Epidermal melanocyte (primary cell): ENCODE measurements around the gene BRSK2.

Experiments used
- DNase-seq: peaks from one replicate; pipeline ENCODE4 v3.0.0; 2011; ENCODE audit warnings: low spot score; ENCODE audit not compliant: insufficient read length

The BRSK2 gene

DNA sequence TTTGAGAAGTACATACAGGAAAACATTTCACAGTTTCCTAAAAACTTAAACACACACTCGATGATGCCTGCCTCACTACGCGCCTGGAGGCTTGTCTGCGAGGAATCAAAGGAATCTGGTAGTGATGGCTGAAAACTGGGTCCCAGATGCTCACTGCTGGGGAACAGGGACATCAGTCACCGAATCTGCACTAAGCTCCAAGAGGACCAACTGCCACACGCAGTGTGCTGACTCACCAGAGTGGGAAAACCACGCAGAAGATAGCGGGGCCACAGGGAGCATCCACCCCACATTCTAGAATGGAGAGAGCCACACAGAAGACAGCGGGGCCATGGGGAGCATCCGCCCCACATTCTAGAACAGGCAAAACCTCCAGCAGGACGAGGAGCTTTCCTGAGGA lies 121.2 kb downstream of the BRSK2 start:
- no peak for DNase-seq

DNA sequence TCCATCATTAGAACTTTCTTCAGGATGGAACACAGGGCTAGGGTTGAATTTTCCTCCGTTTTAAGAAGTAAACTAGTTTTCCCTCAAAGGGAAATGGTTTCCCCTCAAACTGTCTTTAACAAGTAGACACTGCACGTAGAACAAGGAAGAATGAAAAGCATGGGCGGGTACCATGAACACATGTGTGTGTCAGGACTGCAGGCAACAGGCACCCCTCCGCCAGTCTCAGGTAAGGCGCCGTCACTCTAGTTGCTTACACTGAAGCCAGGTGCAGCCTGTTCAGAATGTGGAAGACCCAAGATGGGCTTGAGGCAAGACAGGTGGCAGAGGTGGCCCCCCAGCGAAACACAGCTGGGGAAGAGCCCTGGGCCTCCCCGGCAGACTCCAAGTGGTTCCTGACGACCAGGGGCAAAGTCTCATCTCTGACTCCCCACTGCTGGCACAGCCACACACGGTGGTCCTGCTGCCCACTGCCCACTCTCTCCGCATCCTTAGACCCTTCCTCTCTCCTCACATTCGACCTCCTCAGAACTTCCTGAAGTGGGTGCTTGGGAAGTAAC lies 122.3 kb downstream of the BRSK2 start:
- DNase-seq = no peak
